Stimulated activated CD4-positive, alpha-beta T cell treated with anti-CD3 and anti-CD28 coated beads, Interleukin-1b, Interleukin-23, amount 100 ng/mL, for 24 hours (primary cell): Measurements from ENCODE around the gene ROR2.

Experiments used
- DNase-seq, 4 experiments: peaks; one replicate each; pipeline ENCODE4 v3.0.0-alpha.2; 2020; ENCODE audit warnings: low read depth in 4 of 4, low spot score in 1 of 4

The ROR2 gene

GRCh38 chr9:91777292-91777830 is 172.7 kb downstream of the ROR2 start:
- DNase-seq, result no peak

GRCh38 chr9:91776409-91777291 is 173.4 kb downstream of the ROR2 start:
- DNase-seq, result no peak

GRCh38 chr9:91775708-91776028 is 174.4 kb downstream of the ROR2 start:
- no peak for DNase-seq

- DNase-seq, result peak; percentile 37 to 49 (median 46)
Measured at GRCh38 chr9:91775011-91775707, 174.9 kb downstream of the ROR2 start.

- no peak for DNase-seq
Measured at GRCh38 chr9:91773156-91773555, 176.9 kb downstream of the ROR2 start.

GRCh38 chr9:91771864-91772263 is 178.2 kb downstream of the ROR2 start:
- no peak for DNase-seq

GRCh38 chr9:91771027-91771426 is 179.0 kb downstream of the ROR2 start:
- DNase-seq, result no peak

GRCh38 chr9:91770229-91770628 is 179.8 kb downstream of the ROR2 start:
- no peak for DNase-seq

GRCh38 chr9:91768977-91769916 is 180.8 kb downstream of the ROR2 start:
- DNase-seq, result no peak

- DNase-seq, result no peak
Measured at GRCh38 chr9:91768507-91768906, 181.5 kb downstream of the ROR2 start.

GRCh38 chr9:91766315-91767069 is 183.5 kb downstream of the ROR2 start:
- DNase-seq, result no peak

- DNase-seq, result no peak
Measured at GRCh38 chr9:91765296-91765695, 184.7 kb downstream of the ROR2 start.

GRCh38 chr9:91764661-91765060 is 185.4 kb downstream of the ROR2 start:
- DNase-seq, result no peak

GRCh38 chr9:91761362-91761761 is 188.7 kb downstream of the ROR2 start:
- no peak for DNase-seq

GRCh38 chr9:91760906-91761305 is 189.1 kb downstream of the ROR2 start:
- DNase-seq, result no peak

GRCh38 chr9:91758491-91758981 is 191.5 kb downstream of the ROR2 start:
- DNase-seq, result peak in 2 of 4 experiments; percentile 5 to 26

- no peak for DNase-seq
Measured at GRCh38 chr9:91757782-91758181, 192.2 kb downstream of the ROR2 start.

GRCh38 chr9:91756510-91756780 is 193.6 kb downstream of the ROR2 start:
- DNase-seq, result no peak

GRCh38 chr9:91755761-91756509 is 194.1 kb downstream of the ROR2 start:
- DNase-seq, result no peak

- no peak for DNase-seq
Measured at GRCh38 chr9:91753711-91754110, 196.3 kb downstream of the ROR2 start.
